Measurements from ENCODE around the gene COQ3. TPM values are rescaled to one million over a fixed set of nuclear protein-coding genes. Genes with fewer than 3 reads are reported as not detected.

COQ3 gene
- total and polyA plus RNA-seq, 2 of the 8 experiments (the other 6 are each of a cell fraction or from before 2014, with no cell fraction given): 8.4 to 16.2 TPM

- Histone ChIP-seq H3K4me2 (ENCODE audit: insufficient read depth in 1 of 2, low read depth in 2 of 2, low read length in 2 of 2) (no peak overlapping the region), H2AK5ac (ENCODE audit: low read depth, low read length) (no peak overlapping the region), H2BK20ac (ENCODE audit: low read length) (no peak overlapping the region), H3K4me3 (ENCODE audit: extremely low read depth in 1 of 4, insufficient read depth in 2 of 4, low read depth in 3 of 4, low read length in 4 of 4) (no peak overlapping the region), H4K91ac (replicated peaks; ENCODE audit: insufficient read length, low read length) (no peak overlapping the region), H3K4me1 (replicated peaks in 1 of 4; ENCODE audit: control insufficient read depth in 3 of 4, insufficient read depth in 4 of 4, low read length in 3 of 4) (no peaks in the 10 kb centered on the region), H3K79me2 (ENCODE audit: control insufficient read depth in 1 of 2, insufficient read depth in 2 of 2, low read length in 2 of 2) (no peaks in the 10 kb centered on the region), H3K4ac (replicated peaks; ENCODE audit: insufficient read length, low read depth, low read length) (no peak overlapping the region), H3K14ac (ENCODE audit: insufficient read length) (no peak overlapping the region), H4K5ac (ENCODE audit: insufficient read length, low read depth, low read length) (no peak overlapping the region), H3K79me1 (ENCODE audit: low read depth, low read length) (no peaks in the 10 kb centered on the region), H2BK5ac (ENCODE audit: low read depth, low read length) (no peak overlapping the region), H4K8ac (ENCODE audit: extremely low read depth, insufficient read depth, low read length) (no peak overlapping the region), H3K9ac (replicated peaks in 1 of 4; ENCODE audit: extremely low read depth in 1 of 4, low read depth in 3 of 4, low read length in 3 of 4) (no peak overlapping the region), H2BK15ac (ENCODE audit: low read length) (no peak overlapping the region), H3K18ac (ENCODE audit: extremely low read depth, low read length) (no peak overlapping the region), H4K20me1 (replicated peaks in 1 of 2; ENCODE audit: control insufficient read depth in 1 of 2, insufficient read depth in 2 of 2, low read length in 2 of 2) (no peaks in the 10 kb centered on the region), H2AFZ (ENCODE audit: low read length) (no peak overlapping the region), H2BK120ac (replicated peaks; ENCODE audit: low read depth, low read length) (no peak overlapping the region), H3K36me3 (ENCODE audit: control insufficient read depth in 2 of 4, insufficient read depth in 4 of 4, low read length in 3 of 4) (peaks cover 10 to 46% (median 22%) of the 10 kb centered on the region in 4 experiments), H3K56ac (replicated peaks; ENCODE audit: insufficient read length, low read depth, low read length) (no peak overlapping the region), H3K9me3 (ENCODE audit: insufficient read depth in 2 of 2, low read depth in 1 of 2, low read length in 1 of 2) (no peaks in the 10 kb centered on the region), H2BK12ac (ENCODE audit: low read depth, low read length) (no peak overlapping the region), H3K27me3 (replicated peaks in 1 of 4; ENCODE audit: control insufficient read depth in 3 of 4, extremely low read depth in 1 of 4, insufficient read depth in 3 of 4, low read length in 3 of 4) (no peaks in the 10 kb centered on the region), H3K23ac (ENCODE audit: insufficient read length) (no peak overlapping the region), H3K23me2 (ENCODE audit: low read depth, low read length) (no peaks in the 10 kb centered on the region), H3K27ac (ENCODE audit: low read depth, low read length) (no peak overlapping the region)
- 54% methylated on average over 1 of the region's 1 CpG; no CpG with 5 or more reads in 1 of the 2 experiments for WGBS, 2 experiments (ENCODE audit: extremely low coverage in 1 of 2, insufficient coverage in 1 of 2, insufficient read length in 1 of 2, insufficient replicate concordance in 2 of 2, low coverage in 1 of 2, low lambda C conversion rate in 2 of 2, missing lambda C conversion rate in 1 of 2)
- FAIRE-seq (no peak), DNase-seq (ENCODE audit: low read depth in 1 of 2, low spot score in 2 of 2) (no peak)
- ChIA-PET POLR2A (ENCODE audit: partially characterized antibody) (interaction anchor here (0.8 to 5.4 kb wide), 7 partner anchors 14 to 53 kb away, joined by 3 to 79 read pairs (median 9); partner anchors contain the start of genes FAXC and PNISR), CTCF (ENCODE audit: partially characterized antibody) (interaction anchor here (1.2 to 6.2 kb wide), 4 partner anchors 9 to 67 kb away, joined by 3 to 65 read pairs (median 10); no protein-coding TSS in a partner anchor)
- TF ChIP-seq SIN3A (conservative IDR thresholded peaks at IDR 0.05 in 1 of 2, IDR thresholded peaks at IDR 0.05 in 1 of 2; ENCODE audit: low read depth in 1 of 2, low read length in 2 of 2): no peak
- 0 out of 3 replicates have a peak, but pooled peaks of 1 of the 2 experiments have one; percentile 9 for TF ChIP-seq POLR2A (IDR thresholded peaks at IDR 0.05; ENCODE audit: control extremely low read depth in 1 of 2, low read depth in 2 of 2, low read length in 2 of 2)
- no peak for TF ChIP-seq CBX5 (IDR thresholded peaks at IDR 0.05; ENCODE audit: low read depth, low read length)
- TF ChIP-seq TAF7 (optimal IDR thresholded peaks at IDR 0.05; ENCODE audit: borderline replicate concordance, low read depth, low read length): no peak
- no peak for TF ChIP-seq RFX5 (IDR thresholded peaks at IDR 0.05; ENCODE audit: borderline replicate concordance, low read depth, low read length)
- no peak for TF ChIP-seq RXRA (IDR thresholded peaks at IDR 0.05; ENCODE audit: insufficient read depth, low read depth, low read length)
- no peak for TF ChIP-seq JUN (IDR thresholded peaks at IDR 0.05; ENCODE audit: low read depth, low read length)
These were observed 3.3 kb upstream of the COQ3 start for GRCh38 chr6:99397287-99397686.

All from H1 (cell line).